GM12873 (cell line): Measurements from ENCODE around the gene DLST.

ENCODE experiments used
- CTCF ChIP-seq: IDR thresholded peaks from 2 replicates; pipeline ENCODE4 v1.5.1; 2012; ENCODE audit warnings: low read depth, mild to moderate bottlenecking, moderate library complexity, low read length, control low read depth; ENCODE audit not compliant: insufficient read depth; ENCODE audit errors: missing control alignments

DLST gene

GRCh38 chr14:74949859-74950573 is 68.3 kb downstream of the DLST start:
- no peak for TF ChIP-seq CTCF

- no peak for TF ChIP-seq CTCF
These were observed 69.2 kb downstream of the DLST start for GRCh38 chr14:74950795-74951442.

- TF ChIP-seq CTCF = no peak
These were observed 69.9 kb downstream of the DLST start for GRCh38 chr14:74951443-74952179.

GRCh38 chr14:74952180-74952665 is 70.5 kb downstream of the DLST start:
- TF ChIP-seq CTCF = no peak

GRCh38 chr14:74952697-74953484 is 71.2 kb downstream of the DLST start:
- TF ChIP-seq CTCF = no peak
